HepG2 (cell line): ENCODE data around the gene CHST3. TPM values are rescaled to one million over a fixed set of nuclear protein-coding genes. Genes with fewer than 3 reads are reported as not detected.

ENCODE experiments used
- KAT7 ChIP-seq: IDR thresholded peaks from 2 replicates; pipeline ENCODE4 v1.6.1; 2018; ENCODE audit warnings: borderline replicate concordance, missing compliant biosample characterization
- MED1 ChIP-seq: sonication (generic); formaldehyde crosslinking; IDR thresholded peaks from 2 replicates; pipeline ENCODE4 v1.4.0; 2020; ENCODE audit warnings: missing genetic modification reagents
- MIER3 ChIP-seq: IDR thresholded peaks from 2 replicates; pipeline ENCODE4 v1.6.1; 2016; ENCODE audit warnings: missing compliant biosample characterization, borderline replicate concordance
- RARA ChIP-seq: IDR thresholded peaks from 2 replicates; pipeline ENCODE4 v1.6.1; 2016; ENCODE audit warnings: missing genetic modification reagents, missing compliant biosample characterization
- SALL1 ChIP-seq: sonication (generic); formaldehyde crosslinking; IDR thresholded peaks from 2 replicates; pipeline ENCODE4 v1.8.0; 2022; ENCODE audit warnings: mild to moderate bottlenecking, missing genetic modification reagents
- SMYD3 ChIP-seq: sonication (generic); formaldehyde crosslinking; IDR thresholded peaks from 2 replicates; pipeline ENCODE4 v1.8.1; 2023; ENCODE audit warnings: mild to moderate bottlenecking, missing genetic modification reagents
- ZFX ChIP-seq: sonication (generic); formaldehyde crosslinking; IDR thresholded peaks from 2 replicates; pipeline ENCODE4 v1.4.0; 2020; ENCODE audit warnings: mild to moderate bottlenecking, low read depth, missing genetic modification reagents, moderate library complexity
- ZNF331 ChIP-seq: sonication (generic); formaldehyde crosslinking; IDR thresholded peaks from 2 replicates; pipeline ENCODE4 v1.4.0; 2020; ENCODE audit warnings: missing genetic modification reagents
- polyA plus RNA-seq, 8 experiments: library from polyadenylated mRNA; depleted of rRNA in 3 of 8; stranded (reverse) in 7 of 8; unstranded in 1 of 8; fragments of >200 nt; fragmentation: Illumina TruSeq in 4 of 8; extraction: Trizol in 4 of 8; gene quantifications; 2 replicates each; pipeline versions ENCODE4 v1.2.1 to v1.2.3, GENCODE V29; 2011 to 2016; ENCODE audit warnings: low read depth in 4 of 8, missing spikeins in 1 of 8, mixed read lengths in 1 of 8; ENCODE audit not compliant: insufficient read depth in 1 of 8
- total RNA-seq, 5 experiments: library from RNA; depleted of rRNA; stranded (reverse); fragments of >200 nt; fragmentation: Illumina TruSeq; extraction: Trizol; gene quantifications; 2 replicates each; pipeline ENCODE4 v1.2.3, GENCODE V29; 2016; ENCODE audit warnings: low read depth in 1 of 5
- TF ChIP-seq, protein P1 (sequence below), 2 experiments: sonication (generic) in 1 of 2; formaldehyde crosslinking in 1 of 2; IDR thresholded peaks; 2 replicates each; pipeline versions ENCODE4 v1.4.0 to v1.6.1; 2016 to 2020; ENCODE audit warnings: borderline replicate concordance in 1 of 2, low read depth in 1 of 2, mild to moderate bottlenecking in 1 of 2, missing genetic modification reagents in 1 of 2
- TF ChIP-seq, protein P2 (sequence below): sonication (generic); formaldehyde crosslinking; IDR thresholded peaks from 2 replicates; pipeline ENCODE4 v1.5.0; 2020; ENCODE audit warnings: missing genetic modification reagents

Gene CHST3
- total and polyA plus RNA-seq, 2 of the 13 experiments (the other 11 are each of a cell fraction or from before 2014, with no cell fraction given): 7.2 to 18.7 TPM

GRCh38 chr10:72048450-72049124 lies 84.4 kb downstream of the CHST3 start (continued):
- TF ChIP-seq, protein P1, sequence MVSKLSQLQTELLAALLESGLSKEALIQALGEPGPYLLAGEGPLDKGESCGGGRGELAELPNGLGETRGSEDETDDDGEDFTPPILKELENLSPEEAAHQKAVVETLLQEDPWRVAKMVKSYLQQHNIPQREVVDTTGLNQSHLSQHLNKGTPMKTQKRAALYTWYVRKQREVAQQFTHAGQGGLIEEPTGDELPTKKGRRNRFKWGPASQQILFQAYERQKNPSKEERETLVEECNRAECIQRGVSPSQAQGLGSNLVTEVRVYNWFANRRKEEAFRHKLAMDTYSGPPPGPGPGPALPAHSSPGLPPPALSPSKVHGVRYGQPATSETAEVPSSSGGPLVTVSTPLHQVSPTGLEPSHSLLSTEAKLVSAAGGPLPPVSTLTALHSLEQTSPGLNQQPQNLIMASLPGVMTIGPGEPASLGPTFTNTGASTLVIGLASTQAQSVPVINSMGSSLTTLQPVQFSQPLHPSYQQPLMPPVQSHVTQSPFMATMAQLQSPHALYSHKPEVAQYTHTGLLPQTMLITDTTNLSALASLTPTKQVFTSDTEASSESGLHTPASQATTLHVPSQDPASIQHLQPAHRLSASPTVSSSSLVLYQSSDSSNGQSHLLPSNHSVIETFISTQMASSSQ (IDR thresholded peaks at IDR 0.05; ENCODE audit: low read depth): no peak
- TF ChIP-seq, protein P1 (CRISPR knock-in tag; IDR thresholded peaks at IDR 0.05; ENCODE audit: borderline replicate concordance): 0 out of 2 replicates have a peak, but pooled peaks have one; percentile 17
- peak; percentile 42 for TF ChIP-seq RARA (CRISPR knock-in tag)
- 0 out of 2 replicates have a peak, but pooled peaks have one; percentile 41 for TF ChIP-seq SMYD3 (CRISPR knock-in tag)
- TF ChIP-seq ZNF331 (CRISPR knock-in tag): peak; percentile 69; the same call in 1 of the 2 replicates
- 0 out of 2 replicates have a peak, but pooled peaks have one; percentile 80 for TF ChIP-seq KAT7 (CRISPR knock-in tag)
- peak; percentile 68 for TF ChIP-seq ZFX (CRISPR knock-in tag)
- TF ChIP-seq, protein P2, sequence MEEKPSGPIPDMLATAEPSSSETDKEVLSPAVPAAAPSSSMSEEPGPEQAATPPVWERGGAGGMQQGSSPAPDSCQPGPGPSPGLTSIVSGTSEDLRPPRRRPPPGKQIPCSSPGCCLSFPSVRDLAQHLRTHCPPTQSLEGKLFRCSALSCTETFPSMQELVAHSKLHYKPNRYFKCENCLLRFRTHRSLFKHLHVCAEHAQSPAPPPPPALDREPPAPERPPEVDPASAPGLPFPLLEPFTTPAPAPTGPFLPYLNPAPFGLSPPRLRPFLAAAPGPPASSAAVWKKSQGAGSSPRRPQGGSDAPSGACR (CRISPR knock-in tag): peak; percentile 45; the same call in 1 of the 2 replicates
- TF ChIP-seq MED1 (CRISPR knock-in tag): peak; percentile 29; the same call in 1 of the 2 replicates
- peak; percentile 69 for TF ChIP-seq SALL1 (CRISPR knock-in tag)
- TF ChIP-seq MIER3 (CRISPR knock-in tag): peak; percentile 69; the same call in 1 of the 2 replicates
